Measurements from ENCODE around the gene FAM216B. TPM values are rescaled to one million over a fixed set of nuclear protein-coding genes. Genes with fewer than 3 reads are reported as not detected.

Gene FAM216B
- total RNA-seq, 1 donor from 2014 or later = not detected

- DNase-seq (ENCODE audit: low spot score) = no peak
- H3K4me1 Mint-ChIP-seq (ENCODE audit: low read depth) = no peaks in the 10 kb centered on the region
- H3K4me3 Mint-ChIP-seq (ENCODE audit: low read depth) = no peak overlapping the region
- H3K9me3 Mint-ChIP-seq = no peaks in the 10 kb centered on the region
- H3K36me3 Mint-ChIP-seq (ENCODE audit: low read depth) = no peaks in the 10 kb centered on the region
- H3K27ac Mint-ChIP-seq = no peak overlapping the region
- intact Hi-C loops (cut with micrococcal nuclease) = no loop called here
- peaks cover 33% of the 10 kb centered on the region for H3K27me3 Mint-ChIP-seq (ENCODE audit: low read depth)
Measured at GRCh38 chr13:42792154-42792553, 10.8 kb downstream of the FAM216B start.

- Mint-ChIP-seq H3K27me3 (ENCODE audit: low read depth) (peaks cover 39% of the 10 kb centered on the region), H3K4me1 (ENCODE audit: low read depth) (no peaks in the 10 kb centered on the region), H3K4me3 (ENCODE audit: low read depth) (no peak overlapping the region), H3K9me3 (no peaks in the 10 kb centered on the region), H3K36me3 (ENCODE audit: low read depth) (no peaks in the 10 kb centered on the region), H3K27ac (no peak overlapping the region)
- no peak for DNase-seq (ENCODE audit: low spot score)
- intact Hi-C loops (cut with micrococcal nuclease) = no loop called here
Measured at GRCh38 chr13:42794577-42795275, 13.3 kb downstream of the FAM216B start.

GRCh38 chr13:42795666-42796065, 14.3 kb downstream of the FAM216B start:
- Mint-ChIP-seq H3K4me3 (ENCODE audit: low read depth) (no peak overlapping the region), H3K4me1 (ENCODE audit: low read depth) (no peaks in the 10 kb centered on the region), H3K36me3 (ENCODE audit: low read depth) (no peaks in the 10 kb centered on the region), H3K9me3 (no peaks in the 10 kb centered on the region), H3K27me3 (ENCODE audit: low read depth) (peaks cover 39% of the 10 kb centered on the region), H3K27ac (no peak overlapping the region)
- intact Hi-C loops (cut with micrococcal nuclease) = no loop called here
- no peak for DNase-seq (ENCODE audit: low spot score)

GRCh38 chr13:42796747-42797356, 15.5 kb downstream of the FAM216B start:
- intact Hi-C loops (cut with micrococcal nuclease) = no loop called here
- Mint-ChIP-seq H3K9me3 (no peaks in the 10 kb centered on the region), H3K27ac (no peak overlapping the region), H3K4me3 (ENCODE audit: low read depth) (no peak overlapping the region), H3K27me3 (ENCODE audit: low read depth) (peaks cover 40% of the 10 kb centered on the region), H3K4me1 (ENCODE audit: low read depth) (no peaks in the 10 kb centered on the region), H3K36me3 (ENCODE audit: low read depth) (no peaks in the 10 kb centered on the region)
- DNase-seq (ENCODE audit: low spot score) = no peak

- Mint-ChIP-seq H3K4me3 (ENCODE audit: low read depth) (no peak overlapping the region), H3K27ac (no peak overlapping the region), H3K4me1 (ENCODE audit: low read depth) (no peaks in the 10 kb centered on the region), H3K36me3 (ENCODE audit: low read depth) (no peaks in the 10 kb centered on the region), H3K27me3 (ENCODE audit: low read depth) (peaks cover 33% of the 10 kb centered on the region), H3K9me3 (no peaks in the 10 kb centered on the region)
- intact Hi-C loops (cut with micrococcal nuclease) = no loop called here
- no peak for DNase-seq (ENCODE audit: low spot score)
Measured at GRCh38 chr13:42798118-42798517, 16.7 kb downstream of the FAM216B start.

- Mint-ChIP-seq H3K27ac (no peak overlapping the region), H3K9me3 (no peaks in the 10 kb centered on the region), H3K36me3 (ENCODE audit: low read depth) (no peaks in the 10 kb centered on the region), H3K4me3 (ENCODE audit: low read depth) (no peak overlapping the region), H3K27me3 (ENCODE audit: low read depth) (peaks cover 29% of the 10 kb centered on the region), H3K4me1 (ENCODE audit: low read depth) (no peaks in the 10 kb centered on the region)
- DNase-seq (ENCODE audit: low spot score) = no peak
- intact Hi-C loops (cut with micrococcal nuclease) = loop anchor here (10.0 kb wide), 1 partner anchor 205 kb away; no protein-coding TSS in a partner anchor
Measured at GRCh38 chr13:42800109-42800643, 18.8 kb downstream of the FAM216B start.

GRCh38 chr13:42803563-42804204, 22.3 kb downstream of the FAM216B start:
- Mint-ChIP-seq H3K4me1 (ENCODE audit: low read depth) (peaks cover 6% of the 10 kb centered on the region), H3K27ac (no peak overlapping the region), H3K4me3 (ENCODE audit: low read depth) (no peak overlapping the region), H3K27me3 (ENCODE audit: low read depth) (peaks cover 7% of the 10 kb centered on the region), H3K9me3 (no peaks in the 10 kb centered on the region), H3K36me3 (ENCODE audit: low read depth) (no peaks in the 10 kb centered on the region)
- no peak for DNase-seq (ENCODE audit: low spot score)
- intact Hi-C loops (cut with micrococcal nuclease) = loop anchor here (1.0 to 10.0 kb wide), 2 partner anchors 73 to 209 kb away; no protein-coding TSS in a partner anchor

- peaks cover 10% of the 10 kb centered on the region for H3K4me1 Mint-ChIP-seq (ENCODE audit: low read depth)
- no peaks in the 10 kb centered on the region for H3K9me3 Mint-ChIP-seq
- intact Hi-C loops (cut with micrococcal nuclease) = loop anchor here (1.0 to 10.0 kb wide), 2 partner anchors 72 to 210 kb away; no protein-coding TSS in a partner anchor
- peaks cover 7% of the 10 kb centered on the region for H3K27me3 Mint-ChIP-seq (ENCODE audit: low read depth)
- DNase-seq (ENCODE audit: low spot score) = no peak
- H3K36me3 Mint-ChIP-seq (ENCODE audit: low read depth) = no peaks in the 10 kb centered on the region
- H3K27ac Mint-ChIP-seq = no peak overlapping the region
- no peak overlapping the region for H3K4me3 Mint-ChIP-seq (ENCODE audit: low read depth)
Measured at GRCh38 chr13:42804244-42804874, 23.0 kb downstream of the FAM216B start.

- Mint-ChIP-seq H3K36me3 (ENCODE audit: low read depth) (no peaks in the 10 kb centered on the region), H3K27ac (no peak overlapping the region), H3K27me3 (ENCODE audit: low read depth) (peaks cover 11% of the 10 kb centered on the region), H3K4me1 (ENCODE audit: low read depth) (peaks cover 10% of the 10 kb centered on the region), H3K9me3 (no peaks in the 10 kb centered on the region), H3K4me3 (ENCODE audit: low read depth) (no peak overlapping the region)
- no peak for DNase-seq (ENCODE audit: low spot score)
- intact Hi-C loops (cut with micrococcal nuclease) = loop anchor here (10.0 kb wide), 1 partner anchor 212 kb away; no protein-coding TSS in a partner anchor
Measured at GRCh38 chr13:42807241-42807640, 25.9 kb downstream of the FAM216B start.

- DNase-seq (ENCODE audit: low spot score) = no peak
- H3K27me3 Mint-ChIP-seq (ENCODE audit: low read depth) = peaks cover 13% of the 10 kb centered on the region
- peaks cover 10% of the 10 kb centered on the region for H3K4me1 Mint-ChIP-seq (ENCODE audit: low read depth)
- intact Hi-C loops (cut with micrococcal nuclease) = loop anchor here (10.0 kb wide), 1 partner anchor 213 kb away; no protein-coding TSS in a partner anchor
- H3K9me3 Mint-ChIP-seq = no peaks in the 10 kb centered on the region
- no peaks in the 10 kb centered on the region for H3K36me3 Mint-ChIP-seq (ENCODE audit: low read depth)
- no peak overlapping the region for H3K27ac Mint-ChIP-seq
- H3K4me3 Mint-ChIP-seq (ENCODE audit: low read depth) = no peak overlapping the region
Measured at GRCh38 chr13:42807866-42808265, 26.5 kb downstream of the FAM216B start.

GRCh38 chr13:42808341-42808940, 27.1 kb downstream of the FAM216B start:
- Mint-ChIP-seq H3K9me3 (no peaks in the 10 kb centered on the region), H3K4me1 (ENCODE audit: low read depth) (peaks cover 10% of the 10 kb centered on the region), H3K36me3 (ENCODE audit: low read depth) (no peaks in the 10 kb centered on the region), H3K4me3 (ENCODE audit: low read depth) (no peak overlapping the region), H3K27ac (no peak overlapping the region), H3K27me3 (ENCODE audit: low read depth) (peaks cover 16% of the 10 kb centered on the region)
- no peak for DNase-seq (ENCODE audit: low spot score)
- intact Hi-C loops (cut with micrococcal nuclease) = loop anchor here (10.0 kb wide), 1 partner anchor 214 kb away; no protein-coding TSS in a partner anchor

- DNase-seq (ENCODE audit: low spot score) = no peak
- Mint-ChIP-seq H3K4me3 (ENCODE audit: low read depth) (no peak overlapping the region), H3K9me3 (no peaks in the 10 kb centered on the region), H3K4me1 (ENCODE audit: low read depth) (peaks cover 9% of the 10 kb centered on the region), H3K27me3 (ENCODE audit: low read depth) (peaks cover 40% of the 10 kb centered on the region), H3K36me3 (ENCODE audit: low read depth) (no peaks in the 10 kb centered on the region), H3K27ac (no peak overlapping the region)
- intact Hi-C loops (cut with micrococcal nuclease) = no loop called here
Measured at GRCh38 chr13:42812316-42812715, 30.9 kb downstream of the FAM216B start.
